22Rv1 (cell line): ENCODE results near the gene MFAP5.

Experiments
- H3K27ac ChIP-seq: fragments of 450-650 bp; 2 replicates; pipeline ENCODE4 v1.5.1; 2017
- ZFX ChIP-seq: fragments of 450-650 bp; IDR thresholded peaks from 2 replicates; pipeline ENCODE4 v1.6.1; 2017; ENCODE audit warnings: antibody characterized with exemption, borderline replicate concordance
- TF ChIP-seq, protein P1 (sequence below): fragments of 450-650 bp; IDR thresholded peaks from 2 replicates; pipeline ENCODE4 v1.5.1; 2017; ENCODE audit warnings: mild to moderate bottlenecking

The MFAP5 gene, protein sequence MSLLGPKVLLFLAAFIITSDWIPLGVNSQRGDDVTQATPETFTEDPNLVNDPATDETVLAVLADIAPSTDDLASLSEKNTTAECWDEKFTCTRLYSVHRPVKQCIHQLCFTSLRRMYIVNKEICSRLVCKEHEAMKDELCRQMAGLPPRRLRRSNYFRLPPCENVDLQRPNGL

DNA sequence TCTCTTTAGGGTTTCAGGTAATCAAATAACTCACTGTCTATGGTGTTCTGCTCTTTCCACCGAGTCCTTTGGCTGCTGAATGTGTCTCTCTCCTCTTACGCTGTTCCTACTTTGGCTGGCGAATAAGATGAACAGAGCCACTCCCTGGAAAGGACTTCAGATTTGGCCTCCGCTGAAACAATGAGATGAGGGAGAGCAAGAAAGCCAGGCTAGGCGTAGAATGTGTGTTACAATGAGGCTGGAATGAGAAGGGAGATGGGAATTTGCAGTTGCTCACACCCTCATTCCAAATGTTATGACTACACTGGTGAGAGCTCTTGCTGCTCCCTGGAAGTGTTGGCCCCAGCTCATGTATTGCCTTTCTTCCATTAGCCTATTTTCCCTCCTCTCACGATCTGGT, at the start of gene MFAP5:
Gene MFAP5, minus strand, starts transcription at position 234 of the 400 bp plus-strand sequence. CDS start 722 bp downstream, outside the sequence.
- H3K27ac ChIP-seq: no peak within 1 kb of the TSS
- TF ChIP-seq, protein P1, sequence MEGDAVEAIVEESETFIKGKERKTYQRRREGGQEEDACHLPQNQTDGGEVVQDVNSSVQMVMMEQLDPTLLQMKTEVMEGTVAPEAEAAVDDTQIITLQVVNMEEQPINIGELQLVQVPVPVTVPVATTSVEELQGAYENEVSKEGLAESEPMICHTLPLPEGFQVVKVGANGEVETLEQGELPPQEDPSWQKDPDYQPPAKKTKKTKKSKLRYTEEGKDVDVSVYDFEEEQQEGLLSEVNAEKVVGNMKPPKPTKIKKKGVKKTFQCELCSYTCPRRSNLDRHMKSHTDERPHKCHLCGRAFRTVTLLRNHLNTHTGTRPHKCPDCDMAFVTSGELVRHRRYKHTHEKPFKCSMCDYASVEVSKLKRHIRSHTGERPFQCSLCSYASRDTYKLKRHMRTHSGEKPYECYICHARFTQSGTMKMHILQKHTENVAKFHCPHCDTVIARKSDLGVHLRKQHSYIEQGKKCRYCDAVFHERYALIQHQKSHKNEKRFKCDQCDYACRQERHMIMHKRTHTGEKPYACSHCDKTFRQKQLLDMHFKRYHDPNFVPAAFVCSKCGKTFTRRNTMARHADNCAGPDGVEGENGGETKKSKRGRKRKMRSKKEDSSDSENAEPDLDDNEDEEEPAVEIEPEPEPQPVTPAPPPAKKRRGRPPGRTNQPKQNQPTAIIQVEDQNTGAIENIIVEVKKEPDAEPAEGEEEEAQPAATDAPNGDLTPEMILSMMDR: no peak
- no peak for TF ChIP-seq ZFX

DNA sequence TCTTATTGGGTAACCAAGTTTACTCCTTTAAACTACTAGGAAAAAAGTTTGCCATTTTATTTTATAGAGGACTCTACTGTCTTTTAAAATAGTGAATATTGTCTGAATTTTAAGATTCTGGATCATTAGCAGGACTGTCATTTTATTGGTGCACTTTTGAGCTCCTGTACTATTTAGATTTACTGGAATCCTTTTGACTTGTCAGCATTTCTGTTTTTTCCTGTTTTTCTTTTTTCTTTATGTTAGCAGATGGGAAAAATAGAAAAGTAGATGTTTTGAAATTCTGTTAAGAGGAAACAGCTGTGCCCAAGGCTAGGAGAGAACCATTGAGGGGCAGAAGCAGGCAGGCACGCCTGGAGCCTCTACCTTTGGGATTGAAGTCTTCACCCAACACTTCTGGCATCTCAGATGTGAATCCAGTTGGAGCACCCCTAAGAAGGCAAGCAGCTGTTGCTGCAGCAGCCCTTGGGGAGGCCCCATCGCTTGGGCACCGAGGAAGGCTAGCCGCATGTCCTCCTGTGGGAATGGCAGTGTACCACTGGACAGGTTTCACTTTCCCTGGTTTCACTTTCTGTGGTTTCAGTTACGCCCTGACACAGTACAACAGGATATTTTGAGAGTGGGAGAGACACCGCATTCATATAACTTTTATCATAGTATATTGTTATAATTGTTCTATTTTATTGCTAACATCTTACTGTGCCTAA, 46.7 kb upstream of the MFAP5 start:
- TF ChIP-seq, protein P1: no peak
- no peak for TF ChIP-seq ZFX
- no peak overlapping the region for H3K27ac ChIP-seq

DNA sequence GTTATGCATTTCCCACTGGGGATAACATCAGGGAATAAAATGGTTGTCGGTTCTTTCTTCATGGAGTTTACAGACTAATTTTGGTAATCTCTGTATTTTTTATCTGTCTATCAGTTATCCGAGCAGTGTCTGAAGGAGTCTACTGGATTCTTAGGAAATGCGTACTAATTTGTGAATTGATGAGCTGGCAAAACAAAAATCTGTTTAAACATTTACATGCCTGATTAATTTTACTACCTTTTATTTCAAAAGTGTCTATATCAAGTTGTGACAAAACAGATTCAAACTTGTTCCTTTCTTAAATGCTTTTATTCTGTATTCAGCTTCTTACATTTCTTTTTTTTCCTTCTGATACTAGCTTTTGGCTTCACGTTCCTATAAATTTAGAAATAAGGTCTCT, 39.5 kb upstream of the MFAP5 start:
- H3K27ac ChIP-seq: no peak overlapping the region
- TF ChIP-seq ZFX: no peak
- TF ChIP-seq, protein P1: no peak

DNA sequence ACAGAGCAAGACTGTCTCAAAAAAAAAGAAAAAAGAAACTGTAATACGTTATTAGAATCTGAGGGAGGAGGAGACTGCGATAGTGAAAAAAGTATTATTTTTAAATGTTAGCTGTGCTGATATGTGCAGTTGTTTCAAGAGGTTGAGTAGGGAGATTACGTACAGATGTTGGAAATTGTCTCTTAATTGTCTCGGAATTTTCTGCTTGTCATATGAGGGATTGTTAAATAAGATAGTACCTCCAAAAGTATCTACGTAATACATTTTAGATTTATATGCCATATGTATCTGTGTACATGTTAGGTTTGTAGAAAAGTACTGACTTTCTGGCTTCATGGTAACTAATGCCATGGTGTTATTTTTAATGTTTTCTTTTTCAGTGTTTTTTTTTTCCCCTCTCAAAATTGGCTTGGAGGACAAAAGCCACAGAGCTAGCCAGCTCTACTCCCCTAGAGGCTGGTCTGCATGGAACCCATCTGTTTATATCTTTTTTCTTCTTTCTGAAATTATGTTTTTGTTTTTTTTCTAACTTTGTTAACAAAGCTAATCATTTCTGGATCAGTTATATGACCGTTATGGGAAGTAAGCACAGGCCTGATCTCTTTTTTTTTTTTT, 38.5 kb upstream of the MFAP5 start:
- TF ChIP-seq, protein P1: no peak
- TF ChIP-seq ZFX: no peak
- H3K27ac ChIP-seq: no peak overlapping the region

DNA sequence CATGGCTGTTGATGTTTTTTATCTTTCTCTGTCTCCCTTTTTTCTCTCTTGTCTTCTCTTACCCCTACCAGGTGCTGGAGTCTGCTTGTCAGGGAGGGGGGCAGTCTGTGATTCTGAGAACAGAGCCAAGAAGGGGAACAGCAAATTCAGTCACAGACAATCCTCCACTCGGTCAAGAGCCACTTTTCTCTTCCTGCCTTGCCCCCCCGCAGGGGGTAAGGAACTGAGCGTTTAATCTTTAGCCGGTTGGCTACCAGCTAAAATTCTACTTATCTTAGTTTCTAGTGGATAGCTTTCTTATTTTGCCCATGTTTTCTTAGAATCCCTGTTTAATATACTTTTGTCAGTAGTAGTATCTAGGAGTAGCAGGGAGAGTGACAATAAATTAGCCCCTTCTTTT, 37.1 kb upstream of the MFAP5 start:
- no peak overlapping the region for H3K27ac ChIP-seq

DNA sequence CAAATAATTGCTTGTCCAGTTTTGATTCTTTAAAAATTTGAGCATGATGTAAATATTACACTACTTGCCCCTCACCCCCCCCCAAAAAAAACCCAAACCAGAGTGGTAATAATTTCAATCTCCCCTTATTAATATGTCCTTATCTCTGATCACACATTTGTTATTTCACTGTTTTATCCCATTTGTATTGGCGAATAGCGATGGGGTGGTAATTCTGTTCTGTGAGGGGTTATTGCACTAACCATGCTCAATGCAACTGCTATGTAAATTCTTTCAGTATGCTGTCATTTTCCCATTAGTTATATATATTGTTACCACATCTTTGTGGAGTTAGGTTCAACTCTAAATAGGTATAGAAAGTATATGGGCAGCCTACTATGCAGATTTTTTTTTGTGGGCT, 36.3 kb upstream of the MFAP5 start:
- TF ChIP-seq, protein P1: no peak
- TF ChIP-seq ZFX: no peak
- H3K27ac ChIP-seq: 0 out of 2 replicates have a peak overlapping the region, but pooled peaks have one; percentile 66

More for the DNA sequence above, 37.1 kb upstream of the MFAP5 start:
- TF ChIP-seq, protein P1: no peak
- TF ChIP-seq ZFX: no peak
